ENCODE measurements around the gene HMBS. TPM values are rescaled to one million over a fixed set of nuclear protein-coding genes. Genes with fewer than 3 reads are reported as not detected.
"Not testable (repeated sequence)": the region's sequence is repeated elsewhere in the genome, so short reads cannot be mapped to it uniquely, and the experiment has no call there.

The HMBS gene
- total RNA-seq, 1 experiment from 2014 or later, result 61.6 TPM

GRCh38 chr11:119056421-119056999, 28.2 kb upstream of the HMBS start:
- CTCF ChIA-PET, result interaction anchor here (0.5 to 0.6 kb wide), 2 partner anchors 21 to 23 kb away, joined by 3 read pairs; no protein-coding TSS in a partner anchor
- Histone ChIP-seq H3K9me3 (ENCODE audit: control insufficient read depth, insufficient read depth, low read depth, low read length) (no peaks in the 10 kb centered on the region), H3K27ac (ENCODE audit: low read length) (peak overlapping the region; percentile 86), H3K27me3 (ENCODE audit: control insufficient read depth, insufficient read depth, low read length) (no peaks in the 10 kb centered on the region), H3K4me1 (ENCODE audit: control insufficient read depth, insufficient read depth, low read length) (peaks cover 7% of the 10 kb centered on the region; the same call in 1 of the 2 replicates), H3K36me3 (ENCODE audit: control insufficient read depth, insufficient read depth, low read length) (peaks cover 19% of the 10 kb centered on the region; the same call in 1 of the 2 replicates), H3K4me3 (ENCODE audit: low read depth in 2 of 2, low read length in 2 of 2) (peak overlapping the region; percentile 82 to 87)
- intact Hi-C loops (cut with micrococcal nuclease; ENCODE audit: unreplicated experiment), result no loop called here
- POLR2A ChIA-PET, result interaction anchor here (0.6 to 0.7 kb wide), 2 partner anchors 27 to 37 kb away, joined by 3 to 5 read pairs; no protein-coding TSS in a partner anchor
- ATAC-seq (peak; percentile 64), DNase-seq (ENCODE audit: low read depth, low spot score) (no peak)
- no TSS peak for BruUV-seq (replicated peaks)
- TF ChIP-seq, protein P1, sequence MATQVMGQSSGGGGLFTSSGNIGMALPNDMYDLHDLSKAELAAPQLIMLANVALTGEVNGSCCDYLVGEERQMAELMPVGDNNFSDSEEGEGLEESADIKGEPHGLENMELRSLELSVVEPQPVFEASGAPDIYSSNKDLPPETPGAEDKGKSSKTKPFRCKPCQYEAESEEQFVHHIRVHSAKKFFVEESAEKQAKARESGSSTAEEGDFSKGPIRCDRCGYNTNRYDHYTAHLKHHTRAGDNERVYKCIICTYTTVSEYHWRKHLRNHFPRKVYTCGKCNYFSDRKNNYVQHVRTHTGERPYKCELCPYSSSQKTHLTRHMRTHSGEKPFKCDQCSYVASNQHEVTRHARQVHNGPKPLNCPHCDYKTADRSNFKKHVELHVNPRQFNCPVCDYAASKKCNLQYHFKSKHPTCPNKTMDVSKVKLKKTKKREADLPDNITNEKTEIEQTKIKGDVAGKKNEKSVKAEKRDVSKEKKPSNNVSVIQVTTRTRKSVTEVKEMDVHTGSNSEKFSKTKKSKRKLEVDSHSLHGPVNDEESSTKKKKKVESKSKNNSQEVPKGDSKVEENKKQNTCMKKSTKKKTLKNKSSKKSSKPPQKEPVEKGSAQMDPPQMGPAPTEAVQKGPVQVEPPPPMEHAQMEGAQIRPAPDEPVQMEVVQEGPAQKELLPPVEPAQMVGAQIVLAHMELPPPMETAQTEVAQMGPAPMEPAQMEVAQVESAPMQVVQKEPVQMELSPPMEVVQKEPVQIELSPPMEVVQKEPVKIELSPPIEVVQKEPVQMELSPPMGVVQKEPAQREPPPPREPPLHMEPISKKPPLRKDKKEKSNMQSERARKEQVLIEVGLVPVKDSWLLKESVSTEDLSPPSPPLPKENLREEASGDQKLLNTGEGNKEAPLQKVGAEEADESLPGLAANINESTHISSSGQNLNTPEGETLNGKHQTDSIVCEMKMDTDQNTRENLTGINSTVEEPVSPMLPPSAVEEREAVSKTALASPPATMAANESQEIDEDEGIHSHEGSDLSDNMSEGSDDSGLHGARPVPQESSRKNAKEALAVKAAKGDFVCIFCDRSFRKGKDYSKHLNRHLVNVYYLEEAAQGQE (IDR thresholded peaks at IDR 0.05; ENCODE audit: insufficient read depth in 1 of 2, low read depth in 2 of 2, low read length in 1 of 2), result no peak
- TF ChIP-seq SIN3A (IDR thresholded peaks at IDR 0.05; ENCODE audit: borderline replicate concordance, insufficient read depth, low read depth, low read length) (no peak), CTCF (IDR thresholded peaks at IDR 0.05) (no peak), POLR2AphosphoS5 (IDR thresholded peaks at IDR 0.05; ENCODE audit: low read depth, low read length) (no peak), TCF7L2 (IDR thresholded peaks at IDR 0.05; ENCODE audit: low read depth, low read length) (no peak)
- in situ Hi-C loops (cut with HindIII; ENCODE audit: low pct_unique_long_range_greater_than_20kb, low sequenced_read_pairs), result no loop called here

DNA sequence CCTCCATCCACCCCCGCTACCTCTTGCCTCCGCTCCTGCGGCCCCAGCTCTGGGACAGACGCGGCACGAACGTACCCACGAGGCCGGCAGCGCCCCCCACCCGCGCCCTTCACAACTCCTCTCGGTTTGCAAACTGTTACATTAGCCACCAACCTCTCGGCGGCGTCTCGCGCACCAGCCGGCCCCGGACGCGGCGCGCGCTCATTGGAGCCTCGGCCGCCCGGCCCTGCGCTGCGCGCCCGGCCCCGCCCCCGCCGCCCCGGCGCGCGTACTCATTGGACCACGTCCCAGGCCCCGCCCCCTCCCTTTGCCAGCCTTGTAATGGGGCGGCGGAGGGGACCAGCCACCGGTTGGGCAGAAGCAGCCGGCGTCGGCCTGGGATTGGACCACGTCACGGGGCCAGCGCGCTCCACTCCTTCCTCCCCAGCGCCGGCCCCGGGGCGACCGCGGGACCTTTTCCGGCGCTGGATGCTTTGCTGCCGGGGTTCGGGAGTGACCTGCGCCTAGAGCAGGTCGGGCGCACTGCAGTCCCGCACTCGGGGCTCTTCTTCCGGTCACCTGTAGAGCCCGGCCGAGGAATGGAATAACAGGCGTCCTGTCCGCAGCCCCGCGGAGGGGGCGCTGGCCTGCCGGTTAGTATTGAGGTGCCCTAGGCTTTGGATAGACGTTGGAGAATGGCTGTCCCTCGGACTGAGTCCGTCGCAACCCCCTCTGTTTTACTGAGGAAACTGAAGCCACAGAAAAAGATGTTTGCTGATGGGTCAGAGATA, 27.5 kb upstream of the HMBS start, which contains the start of gene HYOU1:
TSS of gene HYOU1 (minus strand) at position 206 of the 770 bp plus-strand sequence. CDS start 1,045 bp downstream, outside the sequence.
- TF ChIP-seq, protein P1 (IDR thresholded peaks at IDR 0.05; ENCODE audit: insufficient read depth in 1 of 2, low read depth in 2 of 2, low read length in 1 of 2), result no peak
- TF ChIP-seq SIN3A (IDR thresholded peaks at IDR 0.05; ENCODE audit: borderline replicate concordance, insufficient read depth, low read depth, low read length), result 0 out of 2 replicates have a peak, but pooled peaks have one; percentile 75
- peak; percentile 82 for TF ChIP-seq POLR2AphosphoS5 (IDR thresholded peaks at IDR 0.05; ENCODE audit: low read depth, low read length)
- peak within 1 kb of the TSS; percentile 87 to 97 for H3K4me3 ChIP-seq (ENCODE audit: low read depth in 2 of 2, low read length in 2 of 2)
- ChIA-PET CTCF (interaction anchor here (0.5 kb wide), 1 partner anchor 24 kb away, joined by 3 read pairs; no protein-coding TSS in a partner anchor), POLR2A (no interaction called here)
- in situ Hi-C loops (cut with HindIII; ENCODE audit: low pct_unique_long_range_greater_than_20kb, low sequenced_read_pairs), result no loop called here
- intact Hi-C loops (cut with micrococcal nuclease; ENCODE audit: unreplicated experiment), result no loop called here
- H3K27me3 ChIP-seq (ENCODE audit: control insufficient read depth, insufficient read depth, low read length), result no peaks in the 10 kb centered on the region
- H3K4me1 ChIP-seq (ENCODE audit: control insufficient read depth, insufficient read depth, low read length), result peaks cover 7% of the 10 kb centered on the region; the same call in 1 of the 2 replicates
- peaks cover 19% of the 10 kb centered on the region; the same call in 1 of the 2 replicates for H3K36me3 ChIP-seq (ENCODE audit: control insufficient read depth, insufficient read depth, low read length)
- H3K9me3 ChIP-seq (ENCODE audit: control insufficient read depth, insufficient read depth, low read depth, low read length), result no peaks in the 10 kb centered on the region
- ATAC-seq, result peak; percentile 98
- DNase-seq (ENCODE audit: low read depth, low spot score), result peak; percentile 53
- BruUV-seq (replicated peaks), result no TSS peak
- H3K27ac ChIP-seq (ENCODE audit: low read length), result peak within 1 kb of the TSS; percentile 94

- intact Hi-C loops (cut with micrococcal nuclease; ENCODE audit: unreplicated experiment); in situ Hi-C loops (cut with HindIII; ENCODE audit: low pct_unique_long_range_greater_than_20kb, low sequenced_read_pairs); ATAC-seq; H3K9me3 ChIP-seq (ENCODE audit: control insufficient read depth, insufficient read depth, low read depth, low read length); BruUV-seq (replicated peaks); H3K27me3 ChIP-seq (ENCODE audit: control insufficient read depth, insufficient read depth, low read length); H3K36me3 ChIP-seq (ENCODE audit: control insufficient read depth, insufficient read depth, low read length); DNase-seq (ENCODE audit: low read depth, low spot score); H3K4me3 ChIP-seq (ENCODE audit: low read depth in 2 of 2, low read length in 2 of 2); H3K4me1 ChIP-seq (ENCODE audit: control insufficient read depth, insufficient read depth, low read length); H3K27ac ChIP-seq (ENCODE audit: low read length): not testable (repeated sequence)
- POLR2A ChIA-PET, result interaction anchor here (1.2 kb wide), 1 partner anchor 8 kb away, joined by 3 read pairs; the partner anchor contains the start of gene VPS11
- CTCF ChIA-PET, result interaction anchor here (0.7 kb wide), 1 partner anchor 40 kb away, joined by 3 read pairs; no protein-coding TSS in a partner anchor
Observed at GRCh38 chr11:119059128-119059527, 25.6 kb upstream of the HMBS start.
